Gastroesophageal sphincter (tissue), 4 donors: Measurements from ENCODE around the gene TRPV2. TPM values are rescaled to one million over a fixed set of nuclear protein-coding genes. Genes with fewer than 3 reads are reported as not detected.

Source experiments
- ATAC-seq: fragments of 150-250 bp; one replicate; pipeline ENCODE4 v1.9.1; 2016; ENCODE audit warnings: mild to moderate bottlenecking, moderate library complexity
- H3K27ac ChIP-seq, 4 donors: fragments of 200-600 bp; sonication (generic) in 3 of 4; 1 replicate in 3 of 4; 2 replicates in 1 of 4; pipeline ENCODE4 v1.5.1; 2016 to 2019
- H3K27me3 ChIP-seq: fragments of 200-600 bp; sonication (generic); one replicate; pipeline ENCODE4 v1.5.1; 2019
- H3K36me3 ChIP-seq, 2 donors: fragments of 200-600 bp; sonication (generic); one replicate each; pipeline ENCODE4 v1.5.1; 2019; ENCODE audit warnings: control low read depth in 1 of 2
- H3K4me1 ChIP-seq, 3 donors: fragments of 200-600 bp; sonication (generic); 1 replicate in 2 of 3; 2 replicates in 1 of 3; pipeline ENCODE4 v1.5.1; 2016 to 2019; ENCODE audit warnings: control low read depth in 2 of 3
- H3K4me3 ChIP-seq, 2 donors: fragments of 200-600 bp; sonication (generic); one replicate each; pipeline ENCODE4 v1.5.1; 2019; ENCODE audit warnings: mild to moderate bottlenecking in 1 of 2, moderate library complexity in 1 of 2
- H3K9me3 ChIP-seq, 3 donors: fragments of 200-600 bp; sonication (generic); one replicate each; pipeline ENCODE4 v1.5.1; 2017 to 2019; ENCODE audit warnings: control low read depth in 2 of 3
- CTCF ChIP-seq, 4 experiments: fragments of 200-600 bp in 2 of 4; fragments of 450-650 bp in 2 of 4; sonication (generic) in 1 of 4; IDR thresholded peaks; one replicate each; pipeline ENCODE4 v1.5.1; 2017 to 2019; ENCODE audit warnings: antibody characterized with exemption in 4 of 4, mild to moderate bottlenecking in 2 of 4, moderate library complexity in 2 of 4
- EP300 ChIP-seq: sonication (generic); formaldehyde crosslinking; IDR thresholded peaks from one replicate; pipeline ENCODE4 v1.6.1; 2017; ENCODE audit warnings: antibody characterized with exemption, mild to moderate bottlenecking
- POLR2A ChIP-seq, 2 donors: fragments of 450-650 bp; IDR thresholded peaks; one replicate each; pipeline ENCODE4 v1.6.1; 2017; ENCODE audit warnings: antibody characterized with exemption in 2 of 2, mild to moderate bottlenecking in 2 of 2, moderate library complexity in 1 of 2
- POLR2AphosphoS5 ChIP-seq: sonication (generic); formaldehyde crosslinking; IDR thresholded peaks from one replicate; pipeline ENCODE4 v1.6.1; 2017; ENCODE audit warnings: antibody characterized with exemption
- WGBS, 2 donors: methylation state at CpG; one replicate each; pipeline ENCODE4 v1.1.5; 2018; ENCODE audit warnings: low coverage in 1 of 2; 5-methylcytosine and 5-hydroxymethylcytosine counted together
- total RNA-seq, 4 donors: library from RNA; depleted of rRNA; stranded (reverse); fragments of >200 nt; gene quantifications; one replicate each; pipeline ENCODE4 v1.1.0, GENCODE V29; 2016

Gene TRPV2
- total RNA-seq, 4 donors from 2014 or later, result 6.5 to 15.5 (median 11.6) TPM

- Histone ChIP-seq H3K27ac (no peak overlapping the region), H3K9me3 (no peaks in the 10 kb centered on the region), H3K36me3 (peaks cover 0 to 46% of the 10 kb centered on the region in 2 donors), H3K4me1 (peaks cover 0 to 32% (median 11%) of the 10 kb centered on the region in 3 donors), H3K27me3 (no peaks in the 10 kb centered on the region), H3K4me3 (no peak overlapping the region)
- 80 to 89% methylated on average over 1 to 5 of the region's 7 CpGs for WGBS, 2 donors
- ATAC-seq, result no peak
- no peak for TF ChIP-seq POLR2A (IDR thresholded peaks at IDR 0.05)
- TF ChIP-seq POLR2AphosphoS5, result no peak
- no peak for TF ChIP-seq EP300
- TF ChIP-seq CTCF (IDR thresholded peaks at IDR 0.05), result no peak
Observed at GRCh38 chr17:16422416-16422815, 7.0 kb downstream of the TRPV2 start.

- 83% methylated on average over 1 of the region's 10 CpGs; no CpG with 5 or more reads in 1 of the 2 donors for WGBS, 2 donors
- Histone ChIP-seq H3K27me3 (no peaks in the 10 kb centered on the region), H3K4me3 (no peak overlapping the region), H3K4me1 (peaks cover 0 to 26% (median 11%) of the 10 kb centered on the region in 3 donors), H3K27ac (no peak overlapping the region), H3K9me3 (no peaks in the 10 kb centered on the region), H3K36me3 (peaks cover 0 to 50% of the 10 kb centered on the region in 2 donors)
- TF ChIP-seq POLR2A (IDR thresholded peaks at IDR 0.05), result no peak
- no peak for TF ChIP-seq POLR2AphosphoS5
- TF ChIP-seq EP300, result no peak
- TF ChIP-seq CTCF (IDR thresholded peaks at IDR 0.05), result no peak
- no peak for ATAC-seq
Observed at GRCh38 chr17:16423226-16423872, 8.0 kb downstream of the TRPV2 start.

GRCh38 chr17:16425202-16425601 is 9.8 kb downstream of the TRPV2 start:
- TF ChIP-seq POLR2AphosphoS5, result no peak
- no peak for TF ChIP-seq CTCF (IDR thresholded peaks at IDR 0.05)
- TF ChIP-seq POLR2A (IDR thresholded peaks at IDR 0.05), result no peak
- no peak for TF ChIP-seq EP300
- no peak overlapping the region for H3K4me3 ChIP-seq
- ATAC-seq, result no peak
- no peak overlapping the region for H3K27ac ChIP-seq
- H3K27me3 ChIP-seq, result no peaks in the 10 kb centered on the region
- peaks cover 0 to 10% (median 0%) of the 10 kb centered on the region in 3 donors for H3K4me1 ChIP-seq
- no peaks in the 10 kb centered on the region for H3K9me3 ChIP-seq
- H3K36me3 ChIP-seq, result peaks cover 0 to 61% of the 10 kb centered on the region in 2 donors
- WGBS, 2 donors, result 58 to 76% methylated on average over 3 to 6 of the region's 6 CpGs

- 76 to 95% methylated on average over 4 to 11 of the region's 20 CpGs for WGBS, 2 donors
- TF ChIP-seq CTCF (IDR thresholded peaks at IDR 0.05), result no peak
- no peak for TF ChIP-seq POLR2A (IDR thresholded peaks at IDR 0.05)
- TF ChIP-seq EP300, result no peak
- TF ChIP-seq POLR2AphosphoS5, result no peak
- Histone ChIP-seq H3K9me3 (no peaks in the 10 kb centered on the region), H3K27ac (no peak overlapping the region), H3K4me1 (peaks cover 0 to 6% (median 0%) of the 10 kb centered on the region in 3 donors), H3K27me3 (no peaks in the 10 kb centered on the region), H3K4me3 (no peak overlapping the region), H3K36me3 (peaks cover 0 to 61% of the 10 kb centered on the region in 2 donors)
- ATAC-seq, result no peak
Observed at GRCh38 chr17:16425698-16426659, 10.6 kb downstream of the TRPV2 start.
